Fibroblast of peridontal ligament (primary cell): ENCODE measurements around the gene ATP8A2.
"Not testable (repeated sequence)": the region's sequence is repeated elsewhere in the genome, so short reads cannot be mapped to it uniquely, and the experiment has no call there.

ENCODE experiments used
- DNase-seq: peaks from one replicate; pipeline ENCODE4 v3.0.0-alpha.2; 2010; ENCODE audit errors: extremely low read depth

ATP8A2 gene

GRCh38 chr13:25371875-25372283 lies at the start of gene ATP8A2:
Gene ATP8A2 (plus strand): TSS chr13:25371974. CDS start chr13:25372213, 239 bp downstream.
- no peak for DNase-seq

- no peak for DNase-seq
Observed at GRCh38 chr13:25324100-25324499, 47.7 kb upstream of the ATP8A2 start.

GRCh38 chr13:25329706-25330105 lies 42.1 kb upstream of the ATP8A2 start:
- DNase-seq = peak; percentile 12

- peak; percentile 31 for DNase-seq
Observed at GRCh38 chr13:25330541-25330940, 41.2 kb upstream of the ATP8A2 start.

GRCh38 chr13:25335856-25336255 lies 35.9 kb upstream of the ATP8A2 start:
- peak; percentile 66 for DNase-seq

- no peak for DNase-seq
Observed at GRCh38 chr13:25345576-25345975, 26.2 kb upstream of the ATP8A2 start.

- DNase-seq = no peak
Observed at GRCh38 chr13:25347151-25347550, 24.6 kb upstream of the ATP8A2 start.

GRCh38 chr13:25351404-25351803 lies 20.4 kb upstream of the ATP8A2 start:
- DNase-seq = no peak

GRCh38 chr13:25352230-25352629 lies 19.5 kb upstream of the ATP8A2 start:
- no peak for DNase-seq

GRCh38 chr13:25352806-25353205 lies 19.0 kb upstream of the ATP8A2 start:
- DNase-seq = no peak

GRCh38 chr13:25353344-25353743 lies 18.4 kb upstream of the ATP8A2 start:
- DNase-seq = no peak

GRCh38 chr13:25354377-25354776 lies 17.4 kb upstream of the ATP8A2 start:
- DNase-seq = no peak

GRCh38 chr13:25360443-25360842 lies 11.3 kb upstream of the ATP8A2 start:
- not testable (repeated sequence) for DNase-seq

- no peak for DNase-seq
Observed at GRCh38 chr13:25365720-25366235, 6.0 kb upstream of the ATP8A2 start.

- no peak for DNase-seq
Observed at GRCh38 chr13:25371158-25371874, 458 bp upstream of the ATP8A2 start.

GRCh38 chr13:25372284-25373081 lies 709 bp downstream of the ATP8A2 start:
- DNase-seq = no peak

GRCh38 chr13:25375727-25376358 lies 4.1 kb downstream of the ATP8A2 start:
- peak; percentile 51 for DNase-seq

- no peak for DNase-seq
Observed at GRCh38 chr13:25377244-25377962, 5.6 kb downstream of the ATP8A2 start.

- DNase-seq = no peak
Observed at GRCh38 chr13:25378528-25378927, 6.8 kb downstream of the ATP8A2 start.

- DNase-seq = no peak
Observed at GRCh38 chr13:25379011-25379410, 7.2 kb downstream of the ATP8A2 start.

- no peak for DNase-seq
Observed at GRCh38 chr13:25380082-25380481, 8.3 kb downstream of the ATP8A2 start.
